ENCODE measurements around the gene KHNYN.

DNA sequence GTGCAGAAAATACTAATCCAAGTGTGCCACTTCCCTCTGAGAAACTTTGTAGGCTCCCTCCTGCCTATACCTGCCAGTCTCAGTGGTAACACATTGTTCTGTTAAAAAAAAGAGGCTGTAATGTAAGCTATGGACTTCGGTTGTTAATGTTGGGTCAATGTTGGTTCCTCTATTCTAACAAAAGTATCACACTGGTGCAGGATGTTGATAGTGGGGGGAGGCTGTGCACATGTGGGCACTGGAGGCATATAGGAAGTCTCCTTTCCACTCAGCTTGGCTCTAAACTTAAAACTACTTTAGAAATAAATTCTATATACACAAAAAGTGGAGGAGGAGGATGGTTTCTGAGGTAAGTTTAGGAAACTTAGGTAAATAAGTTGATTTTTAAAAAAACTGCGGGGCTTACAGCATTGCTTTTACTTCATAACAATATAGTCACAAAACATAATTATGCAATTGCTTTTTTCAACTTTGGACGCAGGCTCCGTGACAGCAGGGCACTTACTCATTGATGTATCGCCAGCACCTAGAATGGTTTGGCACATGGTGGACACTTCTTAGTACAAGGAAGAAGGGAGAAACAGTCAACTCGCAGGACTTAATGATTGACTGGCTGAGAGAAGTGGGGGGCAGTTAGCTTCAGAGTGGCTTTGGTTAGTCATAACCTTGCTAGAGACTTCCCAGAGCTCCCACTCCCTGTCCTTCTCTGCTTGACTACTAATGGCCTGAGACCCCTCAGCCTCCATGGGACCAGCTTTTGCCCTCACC is 38.9 kb upstream of the KHNYN start:
- TF ChIP-seq POLR2A (IDR thresholded peaks at IDR 0.05; ENCODE audit: control extremely low read depth in 1 of 2, low read depth in 2 of 2, low read length in 2 of 2) (no peak), CREB1 (IDR thresholded peaks at IDR 0.05) (no peak), POLR2AphosphoS5 (IDR thresholded peaks at IDR 0.05; ENCODE audit: low read depth, low read length) (no peak), SP4 (IDR thresholded peaks at IDR 0.05; ENCODE audit: low read length) (no peak), RAD21 (IDR thresholded peaks at IDR 0.05 in 1 of 2, conservative IDR thresholded peaks at IDR 0.05 in 1 of 2; ENCODE audit: low read depth in 2 of 2, low read length in 2 of 2) (no peak), GABPA (IDR thresholded peaks at IDR 0.05; ENCODE audit: borderline replicate concordance, insufficient read depth, low read length) (no peak), KDM1A (IDR thresholded peaks at IDR 0.05; ENCODE audit: borderline replicate concordance, low read length) (no peak), CBX5 (IDR thresholded peaks at IDR 0.05; ENCODE audit: low read depth, low read length) (no peak), SRF (IDR thresholded peaks at IDR 0.05; ENCODE audit: low read depth, low read length) (no peak), SP1 (IDR thresholded peaks at IDR 0.05; ENCODE audit: low read depth, low read length) (no peak), HDAC2 (IDR thresholded peaks at IDR 0.05; ENCODE audit: borderline replicate concordance in 1 of 2, low read depth in 2 of 2, low read length in 2 of 2) (no peak)
- TF ChIP-seq, protein P1, sequence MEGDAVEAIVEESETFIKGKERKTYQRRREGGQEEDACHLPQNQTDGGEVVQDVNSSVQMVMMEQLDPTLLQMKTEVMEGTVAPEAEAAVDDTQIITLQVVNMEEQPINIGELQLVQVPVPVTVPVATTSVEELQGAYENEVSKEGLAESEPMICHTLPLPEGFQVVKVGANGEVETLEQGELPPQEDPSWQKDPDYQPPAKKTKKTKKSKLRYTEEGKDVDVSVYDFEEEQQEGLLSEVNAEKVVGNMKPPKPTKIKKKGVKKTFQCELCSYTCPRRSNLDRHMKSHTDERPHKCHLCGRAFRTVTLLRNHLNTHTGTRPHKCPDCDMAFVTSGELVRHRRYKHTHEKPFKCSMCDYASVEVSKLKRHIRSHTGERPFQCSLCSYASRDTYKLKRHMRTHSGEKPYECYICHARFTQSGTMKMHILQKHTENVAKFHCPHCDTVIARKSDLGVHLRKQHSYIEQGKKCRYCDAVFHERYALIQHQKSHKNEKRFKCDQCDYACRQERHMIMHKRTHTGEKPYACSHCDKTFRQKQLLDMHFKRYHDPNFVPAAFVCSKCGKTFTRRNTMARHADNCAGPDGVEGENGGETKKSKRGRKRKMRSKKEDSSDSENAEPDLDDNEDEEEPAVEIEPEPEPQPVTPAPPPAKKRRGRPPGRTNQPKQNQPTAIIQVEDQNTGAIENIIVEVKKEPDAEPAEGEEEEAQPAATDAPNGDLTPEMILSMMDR (IDR thresholded peaks at IDR 0.05; ENCODE audit: control extremely low read depth in 1 of 3, insufficient read depth in 1 of 3, low read depth in 1 of 3, low read length in 3 of 3) = no peak
- TF ChIP-seq, protein P2, sequence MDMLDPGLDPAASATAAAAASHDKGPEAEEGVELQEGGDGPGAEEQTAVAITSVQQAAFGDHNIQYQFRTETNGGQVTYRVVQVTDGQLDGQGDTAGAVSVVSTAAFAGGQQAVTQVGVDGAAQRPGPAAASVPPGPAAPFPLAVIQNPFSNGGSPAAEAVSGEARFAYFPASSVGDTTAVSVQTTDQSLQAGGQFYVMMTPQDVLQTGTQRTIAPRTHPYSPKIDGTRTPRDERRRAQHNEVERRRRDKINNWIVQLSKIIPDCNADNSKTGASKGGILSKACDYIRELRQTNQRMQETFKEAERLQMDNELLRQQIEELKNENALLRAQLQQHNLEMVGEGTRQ (IDR thresholded peaks at IDR 0.05; ENCODE audit: low read length) = no peak
